ENCODE results near the gene FXYD5. TPM values are rescaled to one million over a fixed set of nuclear protein-coding genes. Genes with fewer than 3 reads are reported as not detected.

Gene FXYD5
- total and polyA plus RNA-seq, 2 donors (not counting 1 experiment from before 2014, with no cell fraction given), result 310 to 390 TPM

GRCh38 chr19:35119091-35119490 lies 35.4 kb upstream of the FXYD5 start:
- CTCF ChIA-PET, result interaction anchor here (0.8 to 1.2 kb wide), 2 partner anchors 16 to 53 kb away, joined by 3 to 4 read pairs; partner anchors contain the start of gene LGI4
- WGBS (ENCODE audit: insufficient coverage), result 47% methylated on average over 9 of the region's 14 CpGs
- DNase-seq (no peak), ATAC-seq (ENCODE audit: low read depth) (no peak)
- H3K4me1 Mint-ChIP-seq, result peaks cover 13% of the 10 kb centered on the region
- Histone ChIP-seq H3K36me3 (replicated peaks in 1 of 2; ENCODE audit: control extremely low read depth in 1 of 2, control insufficient read depth in 1 of 2, extremely low read depth in 1 of 2, insufficient read depth in 2 of 2, low read length in 1 of 2) (no peaks in the 10 kb centered on the region), H3K4me2 (replicated peaks; ENCODE audit: low read depth, low read length, poor library complexity, severe bottlenecking) (no peak overlapping the region), H3K27me3 (replicated peaks in 1 of 4; ENCODE audit: control extremely low read depth in 1 of 4, control insufficient read depth in 3 of 4, insufficient read depth in 4 of 4, low read length in 3 of 4) (peaks cover 0 to 15% (median 2%) of the 10 kb centered on the region in 4 experiments), H3K79me2 (ENCODE audit: control insufficient read depth, insufficient read depth, low read length) (no peaks in the 10 kb centered on the region), H3K9me3 (ENCODE audit: control extremely low read depth in 1 of 3, control insufficient read depth in 2 of 3, insufficient read depth in 1 of 3, low read length in 2 of 3) (peaks cover 0 to 4% (median 0%) of the 10 kb centered on the region in 3 donors), H2AFZ (ENCODE audit: insufficient read depth, low read depth, low read length, poor library complexity, severe bottlenecking) (no peak overlapping the region), H3K9ac (ENCODE audit: low read length) (no peak overlapping the region), H3K4me3 (ENCODE audit: control extremely low read depth in 1 of 5, extremely low read depth in 1 of 5, insufficient read depth in 1 of 5, low read depth in 2 of 5, low read length in 4 of 5) (no peak overlapping the region), H4K20me1 (ENCODE audit: control insufficient read depth, insufficient read depth, low read length, poor library complexity, severe bottlenecking) (no peaks in the 10 kb centered on the region), H3K4me1 (ENCODE audit: control insufficient read depth in 2 of 2, insufficient read depth in 2 of 2, low read length in 2 of 2) (peaks cover 12 to 16% of the 10 kb centered on the region in 2 donors), H3K27ac (ENCODE audit: low read length in 2 of 2) (no peak overlapping the region)
- no peak for TF ChIP-seq EZH2 (IDR thresholded peaks at IDR 0.05; ENCODE audit: borderline replicate concordance, insufficient read depth, low read depth, low read length, poor library complexity, severe bottlenecking)
- TF ChIP-seq, protein P1, sequence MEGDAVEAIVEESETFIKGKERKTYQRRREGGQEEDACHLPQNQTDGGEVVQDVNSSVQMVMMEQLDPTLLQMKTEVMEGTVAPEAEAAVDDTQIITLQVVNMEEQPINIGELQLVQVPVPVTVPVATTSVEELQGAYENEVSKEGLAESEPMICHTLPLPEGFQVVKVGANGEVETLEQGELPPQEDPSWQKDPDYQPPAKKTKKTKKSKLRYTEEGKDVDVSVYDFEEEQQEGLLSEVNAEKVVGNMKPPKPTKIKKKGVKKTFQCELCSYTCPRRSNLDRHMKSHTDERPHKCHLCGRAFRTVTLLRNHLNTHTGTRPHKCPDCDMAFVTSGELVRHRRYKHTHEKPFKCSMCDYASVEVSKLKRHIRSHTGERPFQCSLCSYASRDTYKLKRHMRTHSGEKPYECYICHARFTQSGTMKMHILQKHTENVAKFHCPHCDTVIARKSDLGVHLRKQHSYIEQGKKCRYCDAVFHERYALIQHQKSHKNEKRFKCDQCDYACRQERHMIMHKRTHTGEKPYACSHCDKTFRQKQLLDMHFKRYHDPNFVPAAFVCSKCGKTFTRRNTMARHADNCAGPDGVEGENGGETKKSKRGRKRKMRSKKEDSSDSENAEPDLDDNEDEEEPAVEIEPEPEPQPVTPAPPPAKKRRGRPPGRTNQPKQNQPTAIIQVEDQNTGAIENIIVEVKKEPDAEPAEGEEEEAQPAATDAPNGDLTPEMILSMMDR (IDR thresholded peaks at IDR 0.05), result no peak
- POLR2A ChIA-PET, result interaction anchor here (0.6 kb wide), 1 partner anchor 758 kb away, joined by 3 read pairs; no protein-coding TSS in a partner anchor
- H3K27ac Mint-ChIP-seq, result no peak overlapping the region
- peaks cover 3% of the 10 kb centered on the region for H3K27me3 Mint-ChIP-seq
- H3K9me3 Mint-ChIP-seq (ENCODE audit: insufficient read depth), result no peaks in the 10 kb centered on the region
- H3K4me3 Mint-ChIP-seq, result no peak overlapping the region
- intact Hi-C loops (cut with micrococcal nuclease), result no loop called here

- intact Hi-C loops (cut with micrococcal nuclease), result loop anchor here (5.0 kb wide), 1 partner anchor 32 kb away; no protein-coding TSS in a partner anchor
- no peak overlapping the region for H3K27ac ChIP-seq (ENCODE audit: low read length in 2 of 2)
- ChIA-PET POLR2A (interaction anchor here (0.6 kb wide), 1 partner anchor 758 kb away, joined by 3 read pairs; no protein-coding TSS in a partner anchor), CTCF (interaction anchor here (0.7 to 1.2 kb wide), 4 partner anchors 16 to 87 kb away, joined by 3 to 4 read pairs (median 3); partner anchors contain the start of gene LGI4)
- Mint-ChIP-seq H3K4me1 (peaks cover 15% of the 10 kb centered on the region), H3K27me3 (peaks cover under 1% of the 10 kb centered on the region), H3K27ac (no peak overlapping the region), H3K4me3 (no peak overlapping the region), H3K9me3 (ENCODE audit: insufficient read depth) (no peaks in the 10 kb centered on the region)
- TF ChIP-seq EZH2 (IDR thresholded peaks at IDR 0.05; ENCODE audit: borderline replicate concordance, insufficient read depth, low read depth, low read length, poor library complexity, severe bottlenecking), result no peak
- TF ChIP-seq, protein P1 (IDR thresholded peaks at IDR 0.05), result no peak
- ATAC-seq (ENCODE audit: low read depth), result no peak
- no peaks in the 10 kb centered on the region for H3K36me3 ChIP-seq (replicated peaks in 1 of 2; ENCODE audit: control extremely low read depth in 1 of 2, control insufficient read depth in 1 of 2, extremely low read depth in 1 of 2, insufficient read depth in 2 of 2, low read length in 1 of 2)
- H3K9me3 ChIP-seq (ENCODE audit: control extremely low read depth in 1 of 3, control insufficient read depth in 2 of 3, insufficient read depth in 1 of 3, low read length in 2 of 3), result peaks cover 0 to 2% (median 0%) of the 10 kb centered on the region in 3 donors
- H3K4me2 ChIP-seq (replicated peaks; ENCODE audit: low read depth, low read length, poor library complexity, severe bottlenecking), result no peak overlapping the region
- H3K4me3 ChIP-seq (ENCODE audit: control extremely low read depth in 1 of 5, extremely low read depth in 1 of 5, insufficient read depth in 1 of 5, low read depth in 2 of 5, low read length in 4 of 5), result no peak overlapping the region
- no peaks in the 10 kb centered on the region for H3K79me2 ChIP-seq (ENCODE audit: control insufficient read depth, insufficient read depth, low read length)
- WGBS (ENCODE audit: insufficient coverage), result 96% methylated on average over 4 of the region's 9 CpGs
- H3K27me3 ChIP-seq (replicated peaks in 1 of 4; ENCODE audit: control extremely low read depth in 1 of 4, control insufficient read depth in 3 of 4, insufficient read depth in 4 of 4, low read length in 3 of 4), result peaks cover 0 to 11% (median 2%) of the 10 kb centered on the region in 4 experiments
- peaks cover 11 to 17% of the 10 kb centered on the region in 2 donors for H3K4me1 ChIP-seq (ENCODE audit: control insufficient read depth in 2 of 2, insufficient read depth in 2 of 2, low read length in 2 of 2)
- no peak overlapping the region for H3K9ac ChIP-seq (ENCODE audit: low read length)
- H4K20me1 ChIP-seq (ENCODE audit: control insufficient read depth, insufficient read depth, low read length, poor library complexity, severe bottlenecking), result no peaks in the 10 kb centered on the region
- H2AFZ ChIP-seq (ENCODE audit: insufficient read depth, low read depth, low read length, poor library complexity, severe bottlenecking), result no peak overlapping the region
- DNase-seq, result no peak
These were observed 34.9 kb upstream of the FXYD5 start for GRCh38 chr19:35119578-35120155.

Data from B cell (primary cell).